ENCODE results near the gene CMTM2. TPM values are rescaled to one million over a fixed set of nuclear protein-coding genes. Genes with fewer than 3 reads are reported as not detected.

The CMTM2 gene
- total and polyA plus RNA-seq, 9 of the 15 experiments (the other 6 are each of a cell fraction or from before 2014, with no cell fraction given) = not detected

- no peaks in the 10 kb centered on the region for H3K79me2 ChIP-seq (ENCODE audit: control insufficient read depth, insufficient read depth, low read length)
- FAIRE-seq = no peak
- H3K36me3 ChIP-seq (ENCODE audit: control insufficient read depth, insufficient read depth, low read length) = no peaks in the 10 kb centered on the region
- 30% methylated on average over 4 of the region's 4 CpGs for WGBS (ENCODE audit: insufficient coverage, low coverage, missing lambda C conversion rate)
- no peak overlapping the region for H3K4me2 ChIP-seq (ENCODE audit: insufficient read depth, low read length)
- no peak overlapping the region for H3K9ac ChIP-seq (ENCODE audit: insufficient read depth in 1 of 2, low read depth in 2 of 2, low read length in 2 of 2)
- ChIA-PET CTCF (ENCODE audit: low intra/inter-chr PET ratio) (no interaction called here), POLR2A (no interaction called here)
- TF ChIP-seq KDM4B (IDR thresholded peaks at IDR 0.05; ENCODE audit: borderline replicate concordance in 2 of 2, low read depth in 1 of 2) (no peak), BMI1 (IDR thresholded peaks at IDR 0.05; ENCODE audit: low read length) (no peak)
- no peaks in the 10 kb centered on the region for H3K9me1 ChIP-seq (ENCODE audit: control insufficient read depth, insufficient read depth, low read length)
- intact Hi-C loops (cut with micrococcal nuclease) (no loop called here), in situ Hi-C loops (cut with MboI) (no loop called here)
- no peaks in the 10 kb centered on the region; the same call in 1 of the 2 replicates for H3K9me3 ChIP-seq (replicated peaks; ENCODE audit: control insufficient read depth, insufficient read depth, low read depth, low read length)
- H3K27ac ChIP-seq (ENCODE audit: extremely low read depth, low read depth, low read length) = no peak overlapping the region
- H3K4me1 ChIP-seq (replicated peaks in 1 of 2; ENCODE audit: control insufficient read depth in 2 of 2, insufficient read depth in 2 of 2, low read length in 2 of 2) = peaks cover 6 to 19% of the 10 kb centered on the region in 2 experiments; a peak in 3 of 5 replicates
- BruUV-seq (replicated peaks) = no TSS peak
- no peak for DNase-seq (ENCODE audit: extremely low read depth in 1 of 4, low spot score in 3 of 4)
- H3K27me3 ChIP-seq (ENCODE audit: control insufficient read depth in 2 of 2, insufficient read depth in 2 of 2, low read length in 2 of 2) = peaks cover 0 to 8% of the 10 kb centered on the region in 2 experiments; a peak in 1 of 5 replicates
- H3K4me3 ChIP-seq = no peak overlapping the region
- H2AFZ ChIP-seq (ENCODE audit: low read depth, low read length) = no peak overlapping the region
- no peak for ATAC-seq
- no peaks in the 10 kb centered on the region for H4K20me1 ChIP-seq (replicated peaks; ENCODE audit: control insufficient read depth, insufficient read depth, low read length)
Measured at GRCh38 chr16:66599726-66600125, 20.5 kb downstream of the CMTM2 start.

- WGBS (ENCODE audit: insufficient coverage, low coverage, missing lambda C conversion rate) = 57% methylated on average over 1 of the region's 1 CpG
- in situ Hi-C loops (cut with MboI) = no loop called here
- Histone ChIP-seq H3K9me3 (replicated peaks; ENCODE audit: control insufficient read depth, insufficient read depth, low read depth, low read length) (no peaks in the 10 kb centered on the region; the same call in 1 of the 2 replicates), H3K9ac (ENCODE audit: insufficient read depth in 1 of 2, low read depth in 2 of 2, low read length in 2 of 2) (no peak overlapping the region), H3K4me3 (no peak overlapping the region), H3K4me2 (ENCODE audit: insufficient read depth, low read length) (no peak overlapping the region), H3K4me1 (replicated peaks in 1 of 2; ENCODE audit: control insufficient read depth in 2 of 2, insufficient read depth in 2 of 2, low read length in 2 of 2) (peaks cover 6 to 27% of the 10 kb centered on the region in 2 experiments; a peak in 3 of 5 replicates), H3K36me3 (ENCODE audit: control insufficient read depth, insufficient read depth, low read length) (no peaks in the 10 kb centered on the region), H4K20me1 (replicated peaks; ENCODE audit: control insufficient read depth, insufficient read depth, low read length) (no peaks in the 10 kb centered on the region), H3K9me1 (ENCODE audit: control insufficient read depth, insufficient read depth, low read length) (no peaks in the 10 kb centered on the region), H3K27me3 (ENCODE audit: control insufficient read depth in 2 of 2, insufficient read depth in 2 of 2, low read length in 2 of 2) (peaks cover 0 to 8% of the 10 kb centered on the region in 2 experiments; a peak in 1 of 5 replicates), H2AFZ (ENCODE audit: low read depth, low read length) (no peak overlapping the region), H3K27ac (ENCODE audit: extremely low read depth, low read depth, low read length) (no peak overlapping the region), H3K79me2 (ENCODE audit: control insufficient read depth, insufficient read depth, low read length) (peaks cover 7% of the 10 kb centered on the region)
- ChIA-PET POLR2A (interaction anchor here (0.8 kb wide), 1 partner anchor 28 kb away, joined by 3 read pairs; no protein-coding TSS in a partner anchor), CTCF (ENCODE audit: low intra/inter-chr PET ratio) (no interaction called here)
- DNase-seq (ENCODE audit: extremely low read depth in 1 of 4, low spot score in 3 of 4) (no peak), ATAC-seq (no peak), FAIRE-seq (no peak)
- BruUV-seq (replicated peaks) = no TSS peak
- intact Hi-C loops (cut with micrococcal nuclease) = no loop called here
- no peak for TF ChIP-seq JUND (IDR thresholded peaks at IDR 0.05; ENCODE audit: borderline replicate concordance, low read depth, low read length)
- no peak for TF ChIP-seq JUND (tag; IDR thresholded peaks at IDR 0.05; ENCODE audit: borderline replicate concordance, low read depth, low read length)
- TF ChIP-seq NFIX (CRISPR knock-in tag; IDR thresholded peaks at IDR 0.05; ENCODE audit: low read depth) = no peak
- no peak for TF ChIP-seq ETV1 (tag; conservative IDR thresholded peaks at IDR 0.05; ENCODE audit: low read depth)
- no peak for TF ChIP-seq MXI1 (IDR thresholded peaks at IDR 0.05; ENCODE audit: low read depth, low read length)
- TF ChIP-seq, protein P1, sequence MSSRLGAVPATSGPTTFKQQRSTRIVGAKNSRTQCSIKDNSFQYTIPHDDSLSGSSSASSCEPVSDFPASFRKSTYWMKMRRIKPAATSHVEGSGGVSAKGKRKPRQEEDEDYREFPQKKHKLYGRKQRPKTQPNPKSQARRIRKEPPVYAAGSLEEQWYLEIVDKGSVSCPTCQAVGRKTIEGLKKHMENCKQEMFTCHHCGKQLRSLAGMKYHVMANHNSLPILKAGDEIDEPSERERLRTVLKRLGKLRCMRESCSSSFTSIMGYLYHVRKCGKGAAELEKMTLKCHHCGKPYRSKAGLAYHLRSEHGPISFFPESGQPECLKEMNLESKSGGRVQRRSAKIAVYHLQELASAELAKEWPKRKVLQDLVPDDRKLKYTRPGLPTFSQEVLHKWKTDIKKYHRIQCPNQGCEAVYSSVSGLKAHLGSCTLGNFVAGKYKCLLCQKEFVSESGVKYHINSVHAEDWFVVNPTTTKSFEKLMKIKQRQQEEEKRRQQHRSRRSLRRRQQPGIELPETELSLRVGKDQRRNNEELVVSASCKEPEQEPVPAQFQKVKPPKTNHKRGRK (tag; IDR thresholded peaks at IDR 0.05) = no peak
- TF ChIP-seq, protein P2, sequence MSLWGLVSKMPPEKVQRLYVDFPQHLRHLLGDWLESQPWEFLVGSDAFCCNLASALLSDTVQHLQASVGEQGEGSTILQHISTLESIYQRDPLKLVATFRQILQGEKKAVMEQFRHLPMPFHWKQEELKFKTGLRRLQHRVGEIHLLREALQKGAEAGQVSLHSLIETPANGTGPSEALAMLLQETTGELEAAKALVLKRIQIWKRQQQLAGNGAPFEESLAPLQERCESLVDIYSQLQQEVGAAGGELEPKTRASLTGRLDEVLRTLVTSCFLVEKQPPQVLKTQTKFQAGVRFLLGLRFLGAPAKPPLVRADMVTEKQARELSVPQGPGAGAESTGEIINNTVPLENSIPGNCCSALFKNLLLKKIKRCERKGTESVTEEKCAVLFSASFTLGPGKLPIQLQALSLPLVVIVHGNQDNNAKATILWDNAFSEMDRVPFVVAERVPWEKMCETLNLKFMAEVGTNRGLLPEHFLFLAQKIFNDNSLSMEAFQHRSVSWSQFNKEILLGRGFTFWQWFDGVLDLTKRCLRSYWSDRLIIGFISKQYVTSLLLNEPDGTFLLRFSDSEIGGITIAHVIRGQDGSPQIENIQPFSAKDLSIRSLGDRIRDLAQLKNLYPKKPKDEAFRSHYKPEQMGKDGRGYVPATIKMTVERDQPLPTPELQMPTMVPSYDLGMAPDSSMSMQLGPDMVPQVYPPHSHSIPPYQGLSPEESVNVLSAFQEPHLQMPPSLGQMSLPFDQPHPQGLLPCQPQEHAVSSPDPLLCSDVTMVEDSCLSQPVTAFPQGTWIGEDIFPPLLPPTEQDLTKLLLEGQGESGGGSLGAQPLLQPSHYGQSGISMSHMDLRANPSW (CRISPR knock-in tag; IDR thresholded peaks at IDR 0.05) = no peak
- TF ChIP-seq ZNF23 (CRISPR knock-in tag; IDR thresholded peaks at IDR 0.05) = no peak
- no peak for TF ChIP-seq STAT5A (IDR thresholded peaks at IDR 0.05; ENCODE audit: borderline replicate concordance, low read length)
- no peak for TF ChIP-seq JUNB (CRISPR knock-in tag; conservative IDR thresholded peaks at IDR 0.05)
Measured at GRCh38 chr16:66600477-66600876, 21.2 kb downstream of the CMTM2 start.

Data from K562 (cell line).